Measurements from ENCODE around the gene CHST9.

The CHST9 gene

GRCh38 chr18:27135504-27136207 lies 49.5 kb downstream of the CHST9 start:
- Histone ChIP-seq H3K36me3 (ENCODE audit: control insufficient read depth in 1 of 2, insufficient read depth in 2 of 2, low read depth in 1 of 2, low read length in 2 of 2) (no peaks in the 10 kb centered on the region), H3K4me1 (ENCODE audit: control insufficient read depth, insufficient read depth, low read depth, low read length) (peaks cover 13% of the 10 kb centered on the region), H3K9ac (ENCODE audit: low read length) (no peak overlapping the region), H3K27me3 (ENCODE audit: control insufficient read depth in 1 of 2, insufficient read depth in 1 of 2, low read length in 2 of 2) (no peaks in the 10 kb centered on the region), H2AFZ (ENCODE audit: low read depth, low read length) (no peak overlapping the region), H4K8ac (ENCODE audit: low read length) (no peak overlapping the region), H2BK120ac (ENCODE audit: low read depth, low read length) (no peak overlapping the region), H3K4me2 (ENCODE audit: low read length, poor library complexity, severe bottlenecking) (no peak overlapping the region), H4K91ac (ENCODE audit: low read length) (no peak overlapping the region), H3K18ac (ENCODE audit: low read depth in 1 of 2, low read length in 2 of 2) (no peak overlapping the region), H2BK5ac (ENCODE audit: low read depth, low read length, poor library complexity, severe bottlenecking) (peak overlapping the region; percentile 10), H2BK15ac (ENCODE audit: low read depth, poor library complexity, severe bottlenecking) (no peak overlapping the region), H3K14ac (ENCODE audit: low read length in 2 of 2) (no peak overlapping the region), H3K27ac (ENCODE audit: low read length, poor library complexity, severe bottlenecking) (peak overlapping the region; percentile 83), H3K4me3 (ENCODE audit: insufficient read depth in 1 of 2, low read depth in 1 of 2, low read length in 2 of 2) (no peak overlapping the region), H2AK5ac (ENCODE audit: low read length, severe bottlenecking) (peak overlapping the region; percentile 98), H2BK12ac (ENCODE audit: low read length in 2 of 2) (no peak overlapping the region), H3K4ac (ENCODE audit: low read depth in 1 of 2, low read length in 2 of 2) (no peak overlapping the region), H3K23ac (ENCODE audit: low read length in 2 of 2) (no peak overlapping the region), H3K9me3 (ENCODE audit: control insufficient read depth, low read length) (no peaks in the 10 kb centered on the region), H3K79me1 (replicated peaks; ENCODE audit: low read length, poor library complexity, severe bottlenecking) (no peaks in the 10 kb centered on the region)
- no peak for DNase-seq
- WGBS: 72% methylated on average over 7 of the region's 7 CpGs

- H2BK120ac ChIP-seq (ENCODE audit: low read depth, low read length): no peak overlapping the region
- no peak overlapping the region for H4K8ac ChIP-seq (ENCODE audit: low read length)
- no peak overlapping the region for H3K4me2 ChIP-seq (ENCODE audit: low read length, poor library complexity, severe bottlenecking)
- H4K91ac ChIP-seq (ENCODE audit: low read length): no peak overlapping the region
- H3K9ac ChIP-seq (ENCODE audit: low read length): no peak overlapping the region
- no peak overlapping the region for H3K14ac ChIP-seq (ENCODE audit: low read length in 2 of 2)
- no peaks in the 10 kb centered on the region for H3K36me3 ChIP-seq (ENCODE audit: control insufficient read depth in 1 of 2, insufficient read depth in 2 of 2, low read depth in 1 of 2, low read length in 2 of 2)
- H3K9me3 ChIP-seq (ENCODE audit: control insufficient read depth, low read length): no peaks in the 10 kb centered on the region
- no peaks in the 10 kb centered on the region for H3K4me1 ChIP-seq (ENCODE audit: control insufficient read depth, insufficient read depth, low read depth, low read length)
- no peak overlapping the region for H3K18ac ChIP-seq (ENCODE audit: low read depth in 1 of 2, low read length in 2 of 2)
- no peak overlapping the region for H2BK12ac ChIP-seq (ENCODE audit: low read length in 2 of 2)
- H3K4ac ChIP-seq (ENCODE audit: low read depth in 1 of 2, low read length in 2 of 2): no peak overlapping the region
- WGBS: 60% methylated on average over 1 of the region's 7 CpGs
- no peaks in the 10 kb centered on the region for H3K27me3 ChIP-seq (ENCODE audit: control insufficient read depth in 1 of 2, insufficient read depth in 1 of 2, low read length in 2 of 2)
- H2BK5ac ChIP-seq (ENCODE audit: low read depth, low read length, poor library complexity, severe bottlenecking): no peak overlapping the region
- no peak overlapping the region for H3K23ac ChIP-seq (ENCODE audit: low read length in 2 of 2)
- H3K79me1 ChIP-seq (replicated peaks; ENCODE audit: low read length, poor library complexity, severe bottlenecking): no peaks in the 10 kb centered on the region
- H2AFZ ChIP-seq (ENCODE audit: low read depth, low read length): no peak overlapping the region
- no peak for DNase-seq
- H3K27ac ChIP-seq (ENCODE audit: low read length, poor library complexity, severe bottlenecking): no peak overlapping the region
- H3K4me3 ChIP-seq (ENCODE audit: insufficient read depth in 1 of 2, low read depth in 1 of 2, low read length in 2 of 2): no peak overlapping the region
- H2AK5ac ChIP-seq (ENCODE audit: low read length, severe bottlenecking): no peak overlapping the region
- H2BK15ac ChIP-seq (ENCODE audit: low read depth, poor library complexity, severe bottlenecking): no peak overlapping the region
Measured at GRCh38 chr18:27130065-27130630, 55.0 kb downstream of the CHST9 start.

- H4K91ac ChIP-seq (ENCODE audit: low read length): no peak overlapping the region
- H2AK5ac ChIP-seq (ENCODE audit: low read length, severe bottlenecking): no peak overlapping the region
- no peaks in the 10 kb centered on the region for H3K79me1 ChIP-seq (replicated peaks; ENCODE audit: low read length, poor library complexity, severe bottlenecking)
- no peaks in the 10 kb centered on the region for H3K36me3 ChIP-seq (ENCODE audit: control insufficient read depth in 1 of 2, insufficient read depth in 2 of 2, low read depth in 1 of 2, low read length in 2 of 2)
- H2BK15ac ChIP-seq (ENCODE audit: low read depth, poor library complexity, severe bottlenecking): no peak overlapping the region
- H3K4me3 ChIP-seq (ENCODE audit: insufficient read depth in 1 of 2, low read depth in 1 of 2, low read length in 2 of 2): no peak overlapping the region
- 50% methylated on average over 1 of the region's 1 CpG for WGBS
- no peaks in the 10 kb centered on the region for H3K9me3 ChIP-seq (ENCODE audit: control insufficient read depth, low read length)
- no peaks in the 10 kb centered on the region for H3K27me3 ChIP-seq (ENCODE audit: control insufficient read depth in 1 of 2, insufficient read depth in 1 of 2, low read length in 2 of 2)
- H3K9ac ChIP-seq (ENCODE audit: low read length): no peak overlapping the region
- no peak overlapping the region for H4K8ac ChIP-seq (ENCODE audit: low read length)
- H3K27ac ChIP-seq (ENCODE audit: low read length, poor library complexity, severe bottlenecking): no peak overlapping the region
- no peak overlapping the region for H2BK12ac ChIP-seq (ENCODE audit: low read length in 2 of 2)
- H3K23ac ChIP-seq (ENCODE audit: low read length in 2 of 2): no peak overlapping the region
- peaks cover 1% of the 10 kb centered on the region for H3K4me1 ChIP-seq (ENCODE audit: control insufficient read depth, insufficient read depth, low read depth, low read length)
- no peak overlapping the region for H2BK5ac ChIP-seq (ENCODE audit: low read depth, low read length, poor library complexity, severe bottlenecking)
- no peak overlapping the region for H3K18ac ChIP-seq (ENCODE audit: low read depth in 1 of 2, low read length in 2 of 2)
- H2BK120ac ChIP-seq (ENCODE audit: low read depth, low read length): no peak overlapping the region
- H3K14ac ChIP-seq (ENCODE audit: low read length in 2 of 2): no peak overlapping the region
- H3K4me2 ChIP-seq (ENCODE audit: low read length, poor library complexity, severe bottlenecking): no peak overlapping the region
- no peak overlapping the region for H3K4ac ChIP-seq (ENCODE audit: low read depth in 1 of 2, low read length in 2 of 2)
- H2AFZ ChIP-seq (ENCODE audit: low read depth, low read length): no peak overlapping the region
- DNase-seq: no peak
Measured at GRCh38 chr18:27124196-27124595, 60.9 kb downstream of the CHST9 start.

GRCh38 chr18:27121108-27121507 lies 64.0 kb downstream of the CHST9 start:
- Histone ChIP-seq H3K79me1 (replicated peaks; ENCODE audit: low read length, poor library complexity, severe bottlenecking) (no peaks in the 10 kb centered on the region), H3K9me3 (ENCODE audit: control insufficient read depth, low read length) (no peaks in the 10 kb centered on the region), H3K23ac (ENCODE audit: low read length in 2 of 2) (no peak overlapping the region), H3K4me1 (ENCODE audit: control insufficient read depth, insufficient read depth, low read depth, low read length) (peaks cover 4% of the 10 kb centered on the region), H3K4ac (ENCODE audit: low read depth in 1 of 2, low read length in 2 of 2) (no peak overlapping the region), H3K9ac (ENCODE audit: low read length) (no peak overlapping the region), H2AFZ (ENCODE audit: low read depth, low read length) (no peak overlapping the region), H3K36me3 (ENCODE audit: control insufficient read depth in 1 of 2, insufficient read depth in 2 of 2, low read depth in 1 of 2, low read length in 2 of 2) (no peaks in the 10 kb centered on the region), H2BK15ac (ENCODE audit: low read depth, poor library complexity, severe bottlenecking) (no peak overlapping the region), H4K91ac (ENCODE audit: low read length) (no peak overlapping the region), H3K18ac (ENCODE audit: low read depth in 1 of 2, low read length in 2 of 2) (no peak overlapping the region), H3K27ac (ENCODE audit: low read length, poor library complexity, severe bottlenecking) (no peak overlapping the region), H3K14ac (ENCODE audit: low read length in 2 of 2) (no peak overlapping the region), H3K4me3 (ENCODE audit: insufficient read depth in 1 of 2, low read depth in 1 of 2, low read length in 2 of 2) (no peak overlapping the region), H3K27me3 (ENCODE audit: control insufficient read depth in 1 of 2, insufficient read depth in 1 of 2, low read length in 2 of 2) (no peaks in the 10 kb centered on the region), H4K8ac (ENCODE audit: low read length) (no peak overlapping the region), H2AK5ac (ENCODE audit: low read length, severe bottlenecking) (peak overlapping the region; percentile 20), H2BK120ac (ENCODE audit: low read depth, low read length) (no peak overlapping the region), H2BK5ac (ENCODE audit: low read depth, low read length, poor library complexity, severe bottlenecking) (no peak overlapping the region), H3K4me2 (ENCODE audit: low read length, poor library complexity, severe bottlenecking) (no peak overlapping the region), H2BK12ac (ENCODE audit: low read length in 2 of 2) (no peak overlapping the region)
- WGBS: no CpG with 5 or more reads among the region's 1 CpG
- DNase-seq: no peak
